Caco-2 (cell line): Measurements from ENCODE around the gene ECM2. TPM values are rescaled to one million over a fixed set of nuclear protein-coding genes. Genes with fewer than 3 reads are reported as not detected.

Experiments used
- BruUV-seq: library from RNA; stranded (reverse); fragments of 400-500 nt; replicated peaks from 2 replicates; lab custom pipeline; 2021; lab: Mats Ljungman, UMichigan
- CTCF ChIA-PET: fragments of 300-600 bp; sonication (Branson Sonifier 250); formaldehyde crosslinking; loops from one replicate; lab custom pipeline; 2022; ENCODE audit warnings: antibody characterized with exemption; lab: Charles Lee
- POLR2A ChIA-PET: fragments of 300-600 bp; sonication (Branson Sonifier 250); formaldehyde crosslinking; loops from one replicate; lab custom pipeline; 2022; ENCODE audit warnings: antibody characterized with exemption; lab: Charles Lee
- DNase-seq, 2 experiments: peaks; one replicate each; pipeline versions ENCODE4 v3.0.0 to v3.0.0-alpha.2; 2020 to 2022
- H3K27me3 ChIP-seq: replicated peaks from 2 replicates; pipeline ENCODE4 v1.6.0; 2011; ENCODE audit warnings: low read length; ENCODE audit not compliant: control insufficient read depth, insufficient read depth
- H3K36me3 ChIP-seq: 2 replicates; pipeline ENCODE4 v1.5.1; 2011; ENCODE audit warnings: low read length; ENCODE audit not compliant: control insufficient read depth, insufficient read depth
- H3K4me1 ChIP-seq: fragments of 250-450 bp; sonication (Bioruptor Pico); 2 replicates; pipeline ENCODE4 v1.5.1; 2020; ENCODE audit warnings: mild to moderate bottlenecking
- H3K4me3 ChIP-seq: 2 replicates; pipeline ENCODE4 v1.5.1; 2011; ENCODE audit warnings: low read depth, mild to moderate bottlenecking, control low read depth, low read length
- H3K9me3 ChIP-seq: fragments of 250-450 bp; sonication (Bioruptor Pico); 2 replicates; pipeline ENCODE4 v1.5.1; 2020; ENCODE audit warnings: mild to moderate bottlenecking, moderate library complexity
- H3K27ac Mint-ChIP-seq: one replicate; pipeline ENCODE4 v1.8.0; 2022; ENCODE audit warnings: mixed read lengths; ENCODE audit not compliant: unreplicated experiment
- H3K27me3 Mint-ChIP-seq: one replicate; pipeline ENCODE4 v1.8.0; 2022; ENCODE audit warnings: mixed read lengths; ENCODE audit not compliant: insufficient read depth, unreplicated experiment
- H3K36me3 Mint-ChIP-seq: one replicate; pipeline ENCODE4 v1.8.0; 2022; ENCODE audit warnings: mild to moderate bottlenecking, mixed read lengths; ENCODE audit not compliant: insufficient read depth, unreplicated experiment
- H3K4me1 Mint-ChIP-seq: one replicate; pipeline ENCODE4 v1.8.0; 2022; ENCODE audit warnings: low read depth, mixed read lengths; ENCODE audit not compliant: unreplicated experiment
- H3K4me3 Mint-ChIP-seq: one replicate; pipeline ENCODE4 v1.8.0; 2022; ENCODE audit warnings: mild to moderate bottlenecking, moderate library complexity, mixed read lengths; ENCODE audit not compliant: unreplicated experiment
- H3K9me3 Mint-ChIP-seq: one replicate; pipeline ENCODE4 v1.8.0; 2022; ENCODE audit warnings: mixed read lengths; ENCODE audit not compliant: unreplicated experiment
- intact Hi-C: fragments of 100-400 bp; cut with micrococcal nuclease; formaldehyde crosslinking; loops from one replicate; pipeline ENCODE4 v1.10.0; 2022; ENCODE audit not compliant: unreplicated experiment
- microRNA-seq: library from miRNA; unstranded; fragments of <30 nt; microRNA quantifications from one replicate; pipeline ENCODE4 v1.2.0, GENCODE V29; 2022
- total RNA-seq: library from RNA; stranded (reverse); gene quantifications from 2 replicates; pipeline ENCODE4 v1.2.3, GENCODE V29; 2022
- TF ChIP-seq, protein P1 (sequence below), 2 experiments: fragments of 200-600 bp in 1 of 2; IDR thresholded peaks; 1 replicate in 1 of 2; 2 replicates in 1 of 2; pipeline versions ENCODE4 v1.5.1 to v1.8.0; 2011 to 2022; ENCODE audit warnings: antibody characterized with exemption in 1 of 2, control low read depth in 1 of 2, inconsistent platforms in 1 of 2, low read depth in 1 of 2, low read length in 1 of 2, mild to moderate bottlenecking in 1 of 2, moderate library complexity in 1 of 2; ENCODE audit not compliant: insufficient read depth in 1 of 2, severe bottlenecking in 1 of 2, unreplicated experiment in 1 of 2

ECM2 gene
- total RNA-seq, 1 experiment from 2014 or later: not detected

DNA sequence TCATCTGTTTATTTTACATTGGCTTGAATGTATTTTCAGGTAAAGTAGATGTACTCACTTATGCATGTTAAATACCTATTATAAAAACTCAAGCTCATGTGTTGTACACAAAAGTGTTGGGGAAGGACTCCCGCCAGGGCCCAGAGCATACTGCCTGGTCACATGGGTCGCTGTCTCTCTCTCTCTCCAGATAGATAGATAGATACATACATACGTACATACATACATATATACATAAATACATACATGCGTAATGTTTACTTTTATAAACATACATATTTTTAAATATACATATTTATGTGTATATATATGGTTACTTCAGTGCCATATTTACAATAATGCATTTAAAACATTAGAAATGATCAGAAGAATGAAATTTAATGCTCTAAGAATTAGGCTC is 78.2 kb downstream of the ECM2 start:
- Mint-ChIP-seq H3K4me3 (no peak overlapping the region), H3K4me1 (no peaks in the 10 kb centered on the region), H3K27ac (no peak overlapping the region), H3K36me3 (no peaks in the 10 kb centered on the region), H3K9me3 (no peaks in the 10 kb centered on the region), H3K27me3 (no peaks in the 10 kb centered on the region)
- no peaks in the 10 kb centered on the region for H3K9me3 ChIP-seq
- POLR2A ChIA-PET: no interaction called here
- no TSS peak for BruUV-seq
- no peaks in the 10 kb centered on the region for H3K36me3 ChIP-seq
- H3K27me3 ChIP-seq: no peaks in the 10 kb centered on the region
- CTCF ChIA-PET: no interaction called here
- H3K4me1 ChIP-seq: no peaks in the 10 kb centered on the region
- TF ChIP-seq, protein P1, sequence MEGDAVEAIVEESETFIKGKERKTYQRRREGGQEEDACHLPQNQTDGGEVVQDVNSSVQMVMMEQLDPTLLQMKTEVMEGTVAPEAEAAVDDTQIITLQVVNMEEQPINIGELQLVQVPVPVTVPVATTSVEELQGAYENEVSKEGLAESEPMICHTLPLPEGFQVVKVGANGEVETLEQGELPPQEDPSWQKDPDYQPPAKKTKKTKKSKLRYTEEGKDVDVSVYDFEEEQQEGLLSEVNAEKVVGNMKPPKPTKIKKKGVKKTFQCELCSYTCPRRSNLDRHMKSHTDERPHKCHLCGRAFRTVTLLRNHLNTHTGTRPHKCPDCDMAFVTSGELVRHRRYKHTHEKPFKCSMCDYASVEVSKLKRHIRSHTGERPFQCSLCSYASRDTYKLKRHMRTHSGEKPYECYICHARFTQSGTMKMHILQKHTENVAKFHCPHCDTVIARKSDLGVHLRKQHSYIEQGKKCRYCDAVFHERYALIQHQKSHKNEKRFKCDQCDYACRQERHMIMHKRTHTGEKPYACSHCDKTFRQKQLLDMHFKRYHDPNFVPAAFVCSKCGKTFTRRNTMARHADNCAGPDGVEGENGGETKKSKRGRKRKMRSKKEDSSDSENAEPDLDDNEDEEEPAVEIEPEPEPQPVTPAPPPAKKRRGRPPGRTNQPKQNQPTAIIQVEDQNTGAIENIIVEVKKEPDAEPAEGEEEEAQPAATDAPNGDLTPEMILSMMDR (IDR thresholded peaks at IDR 0.05; ENCODE audit: insufficient read depth in 1 of 2, low read depth in 1 of 2, low read length in 1 of 2, severe bottlenecking in 1 of 2, unreplicated experiment in 1 of 2): no peak
- intact Hi-C loops: no loop called here
- DNase-seq: no peak
- no peak overlapping the region for H3K4me3 ChIP-seq

DNA sequence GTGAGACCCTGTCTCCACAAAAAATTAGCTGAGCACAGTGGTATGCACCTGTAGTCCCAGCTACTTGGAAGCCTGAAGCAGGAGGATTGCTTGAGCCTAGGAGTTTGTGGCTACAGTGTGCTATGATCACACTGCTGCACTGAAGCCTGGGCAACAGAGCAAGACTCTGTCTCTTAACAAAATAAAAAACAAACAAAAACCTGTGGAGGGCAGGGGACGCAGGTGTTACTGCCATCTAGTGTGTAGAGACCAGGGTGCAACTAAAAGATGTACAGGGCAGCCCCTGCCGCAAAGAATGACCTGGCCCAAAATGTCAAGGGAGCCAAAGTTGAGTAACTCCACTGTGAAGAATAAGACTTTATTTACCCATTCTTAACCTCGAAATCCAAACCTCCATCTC is 80.6 kb downstream of the ECM2 start:
- Mint-ChIP-seq H3K27me3 (no peaks in the 10 kb centered on the region), H3K36me3 (no peaks in the 10 kb centered on the region), H3K27ac (no peak overlapping the region), H3K4me1 (no peaks in the 10 kb centered on the region), H3K9me3 (no peaks in the 10 kb centered on the region), H3K4me3 (no peak overlapping the region)
- no TSS peak for BruUV-seq
- TF ChIP-seq, protein P1 (IDR thresholded peaks at IDR 0.05; ENCODE audit: insufficient read depth in 1 of 2, low read depth in 1 of 2, low read length in 1 of 2, severe bottlenecking in 1 of 2, unreplicated experiment in 1 of 2): peak in 1 of 2 experiments; percentile 9
- ChIA-PET POLR2A (no interaction called here), CTCF (no interaction called here)
- no peaks in the 10 kb centered on the region for H3K4me1 ChIP-seq
- H3K4me3 ChIP-seq: no peak overlapping the region
- no peaks in the 10 kb centered on the region for H3K27me3 ChIP-seq
- intact Hi-C loops: no loop called here
- H3K36me3 ChIP-seq: no peaks in the 10 kb centered on the region
- no peaks in the 10 kb centered on the region for H3K9me3 ChIP-seq
- DNase-seq: peak in 1 of 2 experiments; percentile 8

DNA sequence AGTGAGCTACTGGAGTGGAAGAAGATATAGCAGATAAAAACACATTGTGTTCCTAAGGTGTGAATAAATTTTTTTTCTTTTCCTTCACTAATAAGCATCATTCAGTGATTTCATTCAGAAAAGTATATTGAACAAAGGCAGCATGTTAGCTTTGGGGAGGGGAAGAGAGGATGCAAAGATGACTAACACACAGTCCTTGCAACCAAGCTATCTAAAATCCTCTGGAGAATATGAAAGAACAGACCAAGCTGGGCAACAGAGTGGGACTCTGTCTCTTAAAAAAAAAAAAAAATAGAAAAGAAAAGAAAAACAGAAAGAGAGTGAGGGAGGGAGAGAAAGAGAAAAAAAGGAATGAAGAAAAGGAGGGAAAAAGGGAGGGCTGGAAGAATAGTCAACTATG is 89.3 kb downstream of the ECM2 start:
- H3K9me3 ChIP-seq: no peaks in the 10 kb centered on the region
- H3K4me1 ChIP-seq: no peaks in the 10 kb centered on the region
- no peaks in the 10 kb centered on the region for H3K36me3 ChIP-seq
- peaks cover 7% of the 10 kb centered on the region for H3K36me3 Mint-ChIP-seq
- no peaks in the 10 kb centered on the region for H3K27me3 Mint-ChIP-seq
- DNase-seq: no peak
- ChIA-PET POLR2A (no interaction called here), CTCF (no interaction called here)
- no peak overlapping the region for H3K4me3 Mint-ChIP-seq
- BruUV-seq: no TSS peak
- intact Hi-C loops: no loop called here
- no peak overlapping the region for H3K4me3 ChIP-seq
- H3K27ac Mint-ChIP-seq: no peak overlapping the region
- H3K9me3 Mint-ChIP-seq: no peaks in the 10 kb centered on the region
- no peaks in the 10 kb centered on the region for H3K27me3 ChIP-seq
- TF ChIP-seq, protein P1 (IDR thresholded peaks at IDR 0.05; ENCODE audit: insufficient read depth in 1 of 2, low read depth in 1 of 2, low read length in 1 of 2, severe bottlenecking in 1 of 2, unreplicated experiment in 1 of 2): no peak
- H3K4me1 Mint-ChIP-seq: no peaks in the 10 kb centered on the region

Small RNA genes within 50 kb of the gene (microRNA-seq; reads per million reads assigned to microRNA genes)
- not detected for gene MIR4670

Other genes with a start within 250 kb of the ECM2 start
- gene IARS1, start 242.3 kb downstream of the ECM2 start, total RNA-seq: 127 and 138 TPM in 2 replicates
- 22.3 and 29.4 TPM in 2 replicates for gene NOL8, start 210.6 kb downstream of the ECM2 start, total RNA-seq
- gene CENPP, start 210.0 kb downstream of the ECM2 start, total RNA-seq: 7.6 and 7.8 TPM in 2 replicates
- not detected in 2 replicates for gene OGN, start 131.4 kb downstream of the ECM2 start, total RNA-seq
- gene OMD, start 111.5 kb downstream of the ECM2 start, total RNA-seq: not detected in 2 replicates
- not detected in 2 replicates for gene ASPN, start 53.5 kb downstream of the ECM2 start, total RNA-seq
- 5.0 and 5.4 TPM in 2 replicates for gene IPPK, start 134.1 kb upstream of the ECM2 start, total RNA-seq
- gene BICD2, start 228.8 kb upstream of the ECM2 start, total RNA-seq: 13.0 and 13.7 TPM in 2 replicates